ENCODE measurements around the gene COPA. TPM values are rescaled to one million over a fixed set of nuclear protein-coding genes. Genes with fewer than 3 reads are reported as not detected.

Gene COPA
- total and polyA plus RNA-seq, 2 donors (not counting 3 experiments of a cell fraction or from before 2014, with no cell fraction given): 127 to 185 TPM

GRCh38 chr1:160366731-160367515 lies 23.9 kb upstream of the COPA start, which contains the start of gene NHLH1:
NHLH1 (plus strand) TSS chr1:160367071; CDS start chr1:160370732, 3,661 bp downstream.
- CTCF ChIA-PET: interaction anchor here (0.8 to 4.1 kb wide), 2 partner anchors 10 to 12 kb away, joined by 3 to 29 read pairs; no protein-coding TSS in a partner anchor
- POLR2A ChIA-PET: interaction anchor here (0.7 kb wide), 1 partner anchor 42 kb away, joined by 6 read pairs; no protein-coding TSS in a partner anchor
- no TSS peak for BruUV-seq (replicated peaks)
- no peaks in the 10 kb centered on the region for H3K9me1 ChIP-seq (replicated peaks; ENCODE audit: control insufficient read depth, extremely low read depth, insufficient read depth, low read length)
- H3K9me3 ChIP-seq (replicated peaks; ENCODE audit: control insufficient read depth, insufficient read depth, low read length): no peaks in the 10 kb centered on the region
- no peaks in the 10 kb centered on the region for H3K4me1 ChIP-seq (ENCODE audit: control insufficient read depth, extremely low read depth, insufficient read depth, low read length)
- no peak within 1 kb of the TSS for H3K4me2 ChIP-seq (ENCODE audit: insufficient read depth, low read length)
- intact Hi-C loops (cut with micrococcal nuclease): no loop called here
- dilution Hi-C loops (cut with MboI; ENCODE audit: extremely low pct_ligation_motif_present, low sequenced_read_pairs): no loop called here
- H3K27ac ChIP-seq (ENCODE audit: insufficient read depth, low read depth, low read length): no peak within 1 kb of the TSS
- no peaks in the 10 kb centered on the region for H3K36me3 ChIP-seq (ENCODE audit: control insufficient read depth in 2 of 2, extremely low read depth in 1 of 2, insufficient read depth in 2 of 2, low read length in 2 of 2)
- H3K9ac ChIP-seq (replicated peaks; ENCODE audit: extremely low read depth, insufficient read depth, low read length): no peak within 1 kb of the TSS
- TF ChIP-seq JUN (IDR thresholded peaks at IDR 0.05; ENCODE audit: borderline replicate concordance, insufficient read depth, insufficient read length, low read depth) (no peak), GATA2 (IDR thresholded peaks at IDR 0.05; ENCODE audit: insufficient read depth, insufficient read length, low read depth, low read length) (no peak), MYC (IDR thresholded peaks at IDR 0.05; ENCODE audit: low read depth, low read length) (no peak), POLR2A (IDR thresholded peaks at IDR 0.05; ENCODE audit: low read depth, low read length) (no peak), EZH2 (IDR thresholded peaks at IDR 0.05; ENCODE audit: borderline replicate concordance, low read depth, low read length, severe bottlenecking) (no peak), POLR2AphosphoS5 (IDR thresholded peaks at IDR 0.05; ENCODE audit: insufficient read depth, low read depth, low read length) (no peak), FOS (IDR thresholded peaks at IDR 0.05; ENCODE audit: borderline replicate concordance, insufficient read depth, low read length) (no peak)
- TF ChIP-seq, protein P1, sequence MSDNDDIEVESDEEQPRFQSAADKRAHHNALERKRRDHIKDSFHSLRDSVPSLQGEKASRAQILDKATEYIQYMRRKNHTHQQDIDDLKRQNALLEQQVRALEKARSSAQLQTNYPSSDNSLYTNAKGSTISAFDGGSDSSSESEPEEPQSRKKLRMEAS (IDR thresholded peaks at IDR 0.05; ENCODE audit: insufficient read depth, insufficient read length): no peak
- TF ChIP-seq, protein P2, sequence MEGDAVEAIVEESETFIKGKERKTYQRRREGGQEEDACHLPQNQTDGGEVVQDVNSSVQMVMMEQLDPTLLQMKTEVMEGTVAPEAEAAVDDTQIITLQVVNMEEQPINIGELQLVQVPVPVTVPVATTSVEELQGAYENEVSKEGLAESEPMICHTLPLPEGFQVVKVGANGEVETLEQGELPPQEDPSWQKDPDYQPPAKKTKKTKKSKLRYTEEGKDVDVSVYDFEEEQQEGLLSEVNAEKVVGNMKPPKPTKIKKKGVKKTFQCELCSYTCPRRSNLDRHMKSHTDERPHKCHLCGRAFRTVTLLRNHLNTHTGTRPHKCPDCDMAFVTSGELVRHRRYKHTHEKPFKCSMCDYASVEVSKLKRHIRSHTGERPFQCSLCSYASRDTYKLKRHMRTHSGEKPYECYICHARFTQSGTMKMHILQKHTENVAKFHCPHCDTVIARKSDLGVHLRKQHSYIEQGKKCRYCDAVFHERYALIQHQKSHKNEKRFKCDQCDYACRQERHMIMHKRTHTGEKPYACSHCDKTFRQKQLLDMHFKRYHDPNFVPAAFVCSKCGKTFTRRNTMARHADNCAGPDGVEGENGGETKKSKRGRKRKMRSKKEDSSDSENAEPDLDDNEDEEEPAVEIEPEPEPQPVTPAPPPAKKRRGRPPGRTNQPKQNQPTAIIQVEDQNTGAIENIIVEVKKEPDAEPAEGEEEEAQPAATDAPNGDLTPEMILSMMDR (IDR thresholded peaks at IDR 0.05; ENCODE audit: extremely low read depth in 1 of 2, insufficient read depth in 1 of 2, low read depth in 1 of 2, low read length in 2 of 2): no peak
- no peak within 1 kb of the TSS for H3K4me3 ChIP-seq (replicated peaks in 1 of 3; ENCODE audit: insufficient read depth in 1 of 3, low read depth in 1 of 3, low read length in 3 of 3)
- H4K20me1 ChIP-seq (replicated peaks; ENCODE audit: control insufficient read depth, extremely low read depth, insufficient read depth, low read length): no peaks in the 10 kb centered on the region
- H3K79me2 ChIP-seq (ENCODE audit: control insufficient read depth, insufficient read depth, low read length): no peaks in the 10 kb centered on the region
- no peak for DNase-seq (ENCODE audit: low read depth, low spot score)
- H2AFZ ChIP-seq (ENCODE audit: low read depth, low read length): no peak within 1 kb of the TSS
- peaks cover 3 to 11% of the 10 kb centered on the region in 2 experiments for H3K27me3 ChIP-seq (ENCODE audit: control insufficient read depth in 2 of 2, insufficient read depth in 2 of 2, low read length in 2 of 2)
- FAIRE-seq: no peak

Data from endothelial cell of umbilical vein (primary cell).